Measurements from ENCODE around the gene TEX19.
"Not testable (repeated sequence)": the region's sequence is repeated elsewhere in the genome, so short reads cannot be mapped to it uniquely, and the experiment has no call there.

The TEX19 gene

GRCh38 chr17:82339634-82340580 is 19.1 kb upstream of the TEX19 start:
- DNase-seq: no peak

- no peak for DNase-seq
These were observed 16.5 kb upstream of the TEX19 start for GRCh38 chr17:82342361-82343079.

GRCh38 chr17:82343560-82343959 is 15.5 kb upstream of the TEX19 start:
- DNase-seq: no peak

- DNase-seq: no peak
These were observed 14.7 kb upstream of the TEX19 start for GRCh38 chr17:82344175-82344907.

- DNase-seq: no peak
These were observed 13.7 kb upstream of the TEX19 start for GRCh38 chr17:82345151-82345976.

GRCh38 chr17:82346342-82347300 is 12.4 kb upstream of the TEX19 start:
- DNase-seq: no peak

- not testable (repeated sequence) for DNase-seq
These were observed 11.1 kb upstream of the TEX19 start for GRCh38 chr17:82347994-82348393.

GRCh38 chr17:82348434-82348833 is 10.6 kb upstream of the TEX19 start:
- no peak for DNase-seq

- no peak for DNase-seq
These were observed 10.2 kb upstream of the TEX19 start for GRCh38 chr17:82348866-82349265.

GRCh38 chr17:82349287-82349701 is 9.8 kb upstream of the TEX19 start:
- DNase-seq: no peak

GRCh38 chr17:82350182-82351030 is 8.6 kb upstream of the TEX19 start:
- no peak for DNase-seq

- DNase-seq: no peak
These were observed 7.8 kb upstream of the TEX19 start for GRCh38 chr17:82351254-82351712.

- peak; percentile 50 for DNase-seq
These were observed 7.1 kb upstream of the TEX19 start for GRCh38 chr17:82351713-82352488.

- no peak for DNase-seq
These were observed 5.6 kb upstream of the TEX19 start for GRCh38 chr17:82353484-82353883.

GRCh38 chr17:82354804-82355308 is 4.2 kb upstream of the TEX19 start:
- no peak for DNase-seq

GRCh38 chr17:82355770-82356427 is 3.1 kb upstream of the TEX19 start:
- no peak for DNase-seq

GRCh38 chr17:82356845-82357355 is 2.1 kb upstream of the TEX19 start:
- no peak for DNase-seq

- DNase-seq: no peak
These were observed 1.7 kb upstream of the TEX19 start for GRCh38 chr17:82357394-82357793.
